Measurements from ENCODE around the gene HADH.
"Not testable (repeated sequence)": the region's sequence is repeated elsewhere in the genome, so short reads cannot be mapped to it uniquely, and the experiment has no call there.

Gene HADH

GRCh38 chr4:107996949-107997788 lies 7.5 kb downstream of the HADH start:
- no peak for DNase-seq

- DNase-seq: no peak
Observed at GRCh38 chr4:107997794-107998193, 8.1 kb downstream of the HADH start.

- no peak for DNase-seq
Observed at GRCh38 chr4:107999932-108000539, 10.3 kb downstream of the HADH start.

GRCh38 chr4:108001540-108002135 lies 11.9 kb downstream of the HADH start:
- no peak for DNase-seq

- DNase-seq: no peak
Observed at GRCh38 chr4:108003982-108004515, 14.4 kb downstream of the HADH start.

GRCh38 chr4:108004646-108005045 lies 15.0 kb downstream of the HADH start:
- DNase-seq: no peak

- no peak for DNase-seq
Observed at GRCh38 chr4:108005807-108006206, 16.1 kb downstream of the HADH start.

GRCh38 chr4:108006361-108006760 lies 16.7 kb downstream of the HADH start:
- no peak for DNase-seq

GRCh38 chr4:108007984-108008383 lies 18.3 kb downstream of the HADH start:
- DNase-seq: no peak

GRCh38 chr4:108008721-108009120 lies 19.0 kb downstream of the HADH start:
- no peak for DNase-seq

- no peak for DNase-seq
Observed at GRCh38 chr4:108010167-108010566, 20.5 kb downstream of the HADH start.

- not testable (repeated sequence) for DNase-seq
Observed at GRCh38 chr4:108012382-108012781, 22.7 kb downstream of the HADH start.

- DNase-seq: no peak
Observed at GRCh38 chr4:108013327-108013726, 23.6 kb downstream of the HADH start.

GRCh38 chr4:108013955-108014354 lies 24.3 kb downstream of the HADH start:
- DNase-seq: no peak

GRCh38 chr4:108018040-108018883 lies 28.6 kb downstream of the HADH start:
- DNase-seq: peak; percentile 23

GRCh38 chr4:108018884-108019187 lies 29.1 kb downstream of the HADH start:
- no peak for DNase-seq

GRCh38 chr4:108024085-108024877 lies 34.6 kb downstream of the HADH start:
- DNase-seq: no peak

GRCh38 chr4:108024878-108025165 lies 35.1 kb downstream of the HADH start:
- DNase-seq: no peak

- DNase-seq: no peak
Observed at GRCh38 chr4:108029016-108029720, 39.5 kb downstream of the HADH start.

- DNase-seq: no peak
Observed at GRCh38 chr4:108029731-108030130, 40.0 kb downstream of the HADH start.

- DNase-seq: no peak
Observed at GRCh38 chr4:108030332-108030731, 40.6 kb downstream of the HADH start.

Data from 8988T (cell line).